Ascending aorta (tissue), 2 donors: ENCODE measurements around the gene INTS11. TPM values are rescaled to one million over a fixed set of nuclear protein-coding genes. Genes with fewer than 3 reads are reported as not detected.
A peak's percentile ranks its signal among the peaks of the same experiment; 100 is the strongest.

Experiments used
- DNase-seq, 2 donors: peaks; one replicate each; pipeline ENCODE4 v3.0.0-alpha.2; 2019; ENCODE audit warnings: low spot score in 2 of 2
- H3K27ac ChIP-seq, 2 donors: fragments of 200-600 bp; sonication (generic); one replicate each; pipeline ENCODE4 v1.5.1; 2016 to 2017; ENCODE audit warnings: mild to moderate bottlenecking in 1 of 2
- H3K27me3 ChIP-seq: fragments of 200-600 bp; sonication (generic); one replicate; pipeline ENCODE4 v1.5.1; 2017
- H3K36me3 ChIP-seq, 2 donors: fragments of 200-600 bp; sonication (generic); one replicate each; pipeline ENCODE4 v1.5.1; 2016
- H3K4me1 ChIP-seq, 2 donors: fragments of 200-600 bp; sonication (generic); one replicate each; pipeline ENCODE4 v1.5.1; 2016 to 2017; ENCODE audit warnings: mild to moderate bottlenecking in 1 of 2
- H3K4me3 ChIP-seq, 2 donors: fragments of 200-600 bp; sonication (generic); one replicate each; pipeline ENCODE4 v1.5.1; 2016 to 2017; ENCODE audit warnings: mild to moderate bottlenecking in 1 of 2
- H3K9me3 ChIP-seq, 2 donors: fragments of 200-600 bp; sonication (generic); one replicate each; pipeline ENCODE4 v1.5.1; 2016
- intact Hi-C: fragments of 100-400 bp; cut with DNase I; formaldehyde crosslinking; loops from one replicate; pipeline ENCODE4 v1.15.1; 2023
- total RNA-seq: library from RNA; depleted of rRNA; stranded (reverse); fragments of >200 nt; gene quantifications from one replicate; pipeline ENCODE4 v1.1.0, GENCODE V29; 2016
- TF ChIP-seq, protein P1 (sequence below), 3 experiments: fragments of 200-600 bp in 2 of 3; fragments of 450-650 bp in 1 of 3; sonication (generic) in 2 of 3; IDR thresholded peaks; one replicate each; pipeline ENCODE4 v1.5.1; 2016 to 2019; ENCODE audit warnings: antibody characterized with exemption in 3 of 3, mild to moderate bottlenecking in 1 of 3, moderate library complexity in 1 of 3

INTS11 gene
- total RNA-seq, 1 donor from 2014 or later: 214 TPM

- H3K27me3 ChIP-seq: no peaks in the 10 kb centered on the region
- H3K27ac ChIP-seq: no peak overlapping the region
- peaks cover 28 to 35% of the 10 kb centered on the region in 2 donors for H3K36me3 ChIP-seq
- TF ChIP-seq, protein P1, sequence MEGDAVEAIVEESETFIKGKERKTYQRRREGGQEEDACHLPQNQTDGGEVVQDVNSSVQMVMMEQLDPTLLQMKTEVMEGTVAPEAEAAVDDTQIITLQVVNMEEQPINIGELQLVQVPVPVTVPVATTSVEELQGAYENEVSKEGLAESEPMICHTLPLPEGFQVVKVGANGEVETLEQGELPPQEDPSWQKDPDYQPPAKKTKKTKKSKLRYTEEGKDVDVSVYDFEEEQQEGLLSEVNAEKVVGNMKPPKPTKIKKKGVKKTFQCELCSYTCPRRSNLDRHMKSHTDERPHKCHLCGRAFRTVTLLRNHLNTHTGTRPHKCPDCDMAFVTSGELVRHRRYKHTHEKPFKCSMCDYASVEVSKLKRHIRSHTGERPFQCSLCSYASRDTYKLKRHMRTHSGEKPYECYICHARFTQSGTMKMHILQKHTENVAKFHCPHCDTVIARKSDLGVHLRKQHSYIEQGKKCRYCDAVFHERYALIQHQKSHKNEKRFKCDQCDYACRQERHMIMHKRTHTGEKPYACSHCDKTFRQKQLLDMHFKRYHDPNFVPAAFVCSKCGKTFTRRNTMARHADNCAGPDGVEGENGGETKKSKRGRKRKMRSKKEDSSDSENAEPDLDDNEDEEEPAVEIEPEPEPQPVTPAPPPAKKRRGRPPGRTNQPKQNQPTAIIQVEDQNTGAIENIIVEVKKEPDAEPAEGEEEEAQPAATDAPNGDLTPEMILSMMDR (IDR thresholded peaks at IDR 0.05): no peak
- H3K4me1 ChIP-seq: peaks cover 12 to 42% of the 10 kb centered on the region in 2 donors
- peak overlapping the region in 1 of 2 donors; percentile 5 for H3K4me3 ChIP-seq
- H3K9me3 ChIP-seq: no peaks in the 10 kb centered on the region
- no peak for DNase-seq
- intact Hi-C loops: no loop called here
These were observed 1.5 kb downstream of the INTS11 start for GRCh38 chr1:1322952-1323351.

DNA sequence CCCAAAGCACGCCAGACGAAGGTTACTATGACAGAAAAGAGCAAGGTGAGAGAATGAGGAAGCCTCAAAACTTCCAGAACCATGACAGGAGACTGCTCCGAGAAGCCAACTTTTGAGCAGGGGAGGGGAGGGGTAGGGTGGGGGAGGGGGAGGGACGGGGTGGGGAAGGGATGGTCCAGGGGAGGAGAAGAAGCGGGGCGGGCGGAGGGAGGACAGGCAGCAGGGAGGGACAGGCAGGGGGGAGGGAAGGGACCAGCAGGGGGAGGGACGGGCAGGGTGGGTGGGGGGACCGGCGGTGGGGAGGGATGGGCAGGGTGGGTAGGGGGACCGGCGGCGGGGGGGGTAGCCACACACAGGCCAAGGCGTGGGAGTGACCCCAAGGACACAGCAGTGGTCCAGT lies 2.0 kb downstream of the INTS11 start:
- Histone ChIP-seq H3K27me3 (no peaks in the 10 kb centered on the region), H3K36me3 (peaks cover 23 to 29% of the 10 kb centered on the region in 2 donors), H3K4me3 (no peak overlapping the region), H3K4me1 (peaks cover 12 to 45% of the 10 kb centered on the region in 2 donors), H3K9me3 (no peaks in the 10 kb centered on the region), H3K27ac (no peak overlapping the region)
- DNase-seq: no peak
- intact Hi-C loops: no loop called here
- TF ChIP-seq, protein P1 (IDR thresholded peaks at IDR 0.05): no peak

DNA sequence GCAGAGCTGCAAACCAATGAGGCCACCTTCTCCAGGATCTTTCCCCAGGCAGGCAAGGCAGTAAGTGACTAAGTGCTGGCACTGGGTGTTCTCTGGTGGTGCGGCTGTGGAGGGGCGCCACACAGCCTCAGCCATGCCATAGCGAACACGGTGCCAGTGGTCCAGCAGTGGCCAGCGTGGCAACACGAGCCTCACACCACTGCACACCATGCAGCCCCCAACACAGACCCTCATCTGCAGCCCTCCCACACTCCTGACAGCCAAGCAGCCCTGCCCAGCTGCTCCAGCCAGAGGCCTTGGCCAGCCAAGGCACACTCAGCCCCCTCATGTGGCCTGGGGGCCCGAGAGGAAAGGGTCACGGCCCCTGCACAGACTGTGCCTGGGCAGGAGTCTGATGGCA lies 3.0 kb downstream of the INTS11 start:
- Histone ChIP-seq H3K4me3 (no peak overlapping the region), H3K27me3 (no peaks in the 10 kb centered on the region), H3K4me1 (peaks cover 12 to 45% of the 10 kb centered on the region in 2 donors), H3K9me3 (no peaks in the 10 kb centered on the region), H3K36me3 (peaks cover 21 to 26% of the 10 kb centered on the region in 2 donors), H3K27ac (peak overlapping the region in 1 of 2 donors; percentile 30)
- DNase-seq: no peak
- TF ChIP-seq, protein P1 (IDR thresholded peaks at IDR 0.05): no peak
- intact Hi-C loops: no loop called here

DNA sequence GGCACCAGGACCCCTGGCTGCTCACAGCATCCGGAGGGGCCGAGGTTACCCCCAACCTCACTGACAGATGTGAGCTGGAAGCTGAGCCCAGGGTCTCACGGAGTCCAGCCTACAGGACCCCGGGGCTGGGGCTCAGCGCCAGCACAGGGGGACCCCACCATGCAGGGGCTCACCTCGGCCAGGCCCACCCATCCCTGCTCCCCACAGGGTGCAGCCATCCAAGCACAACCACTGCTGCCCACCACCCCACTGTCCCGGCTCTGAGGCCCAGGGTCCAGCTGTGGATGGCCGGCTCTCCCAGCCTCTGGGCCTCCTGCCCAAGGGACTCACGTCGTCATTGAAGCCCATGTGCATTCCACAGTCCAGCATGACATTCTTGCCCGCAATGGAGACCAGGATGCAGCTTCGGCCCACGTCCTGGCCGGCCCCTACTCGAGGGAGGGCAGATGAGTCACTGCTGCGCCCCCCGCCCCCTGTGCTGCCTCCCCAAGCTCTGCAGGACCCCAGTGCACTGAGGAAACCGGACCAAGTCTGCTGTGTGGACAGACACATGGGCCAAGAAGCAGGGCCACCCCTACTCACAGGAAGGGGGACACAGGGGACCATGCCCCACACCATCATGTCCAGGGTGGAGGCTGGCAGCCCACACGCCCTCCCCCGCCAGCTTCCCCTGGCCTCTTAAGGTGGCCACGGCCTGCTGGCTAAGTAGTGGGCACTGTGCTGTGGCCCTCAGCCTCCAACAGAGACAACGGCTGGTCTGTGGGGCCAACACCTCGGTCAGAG lies 3.6 kb downstream of the INTS11 start:
- TF ChIP-seq, protein P1 (IDR thresholded peaks at IDR 0.05): no peak
- DNase-seq: no peak
- intact Hi-C loops: no loop called here
- H3K4me3 ChIP-seq: no peak overlapping the region
- H3K36me3 ChIP-seq: peaks cover 21 to 31% of the 10 kb centered on the region in 2 donors
- no peaks in the 10 kb centered on the region for H3K9me3 ChIP-seq
- H3K27ac ChIP-seq: peak overlapping the region; percentile 3 to 30
- peaks cover 12 to 44% of the 10 kb centered on the region in 2 donors for H3K4me1 ChIP-seq
- H3K27me3 ChIP-seq: no peaks in the 10 kb centered on the region

DNA sequence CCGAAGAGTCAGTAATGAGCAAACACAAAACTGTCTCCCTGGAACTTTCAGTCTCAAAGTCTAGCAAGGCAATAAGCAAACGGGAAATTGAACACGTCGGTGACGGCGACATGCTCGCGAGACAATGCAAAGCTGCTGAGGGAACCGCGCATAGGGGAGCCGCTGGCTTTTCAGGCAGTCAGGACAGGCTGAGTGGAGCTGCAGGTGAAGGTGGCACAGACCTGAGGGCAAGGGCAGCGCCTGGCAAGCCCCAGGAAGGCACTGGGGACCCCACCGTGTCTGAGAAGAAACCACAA lies 4.9 kb downstream of the INTS11 start:
- Histone ChIP-seq H3K4me1 (peaks cover 3 to 34% of the 10 kb centered on the region in 2 donors), H3K27ac (peak overlapping the region in 1 of 2 donors; percentile 36), H3K9me3 (no peaks in the 10 kb centered on the region), H3K4me3 (no peak overlapping the region), H3K36me3 (peaks cover 28 to 38% of the 10 kb centered on the region in 2 donors), H3K27me3 (no peaks in the 10 kb centered on the region)
- intact Hi-C loops: no loop called here
- DNase-seq: no peak
- TF ChIP-seq, protein P1 (IDR thresholded peaks at IDR 0.05): no peak
